Stomach (tissue), 4 donors: ENCODE measurements around the gene ARHGAP40.

Experiments
- EP300 ChIP-seq: sonication (generic); formaldehyde crosslinking; IDR thresholded peaks from one replicate; pipeline ENCODE4 v1.6.1; 2017; ENCODE audit warnings: antibody characterized with exemption
- POLR2A ChIP-seq, 4 donors: fragments of 450-650 bp; IDR thresholded peaks; one replicate each; pipeline ENCODE4 v1.6.1; 2016; ENCODE audit warnings: antibody characterized with exemption in 4 of 4, control low read depth in 2 of 4, mild to moderate bottlenecking in 1 of 4, moderate library complexity in 1 of 4
- POLR2AphosphoS5 ChIP-seq, 3 donors: sonication (generic); formaldehyde crosslinking; IDR thresholded peaks; one replicate each; pipeline ENCODE4 v1.6.1; 2016; ENCODE audit warnings: antibody characterized with exemption in 3 of 3
- TF ChIP-seq, protein P1 (sequence below), 7 experiments: fragments of 450-650 bp in 4 of 7; fragments of 200-600 bp in 3 of 7; sonication (generic) in 3 of 7; IDR thresholded peaks; one replicate each; pipeline ENCODE4 v1.5.1; 2016 to 2019; ENCODE audit warnings: antibody characterized with exemption in 7 of 7, control low read depth in 2 of 7, mild to moderate bottlenecking in 1 of 7

DNA sequence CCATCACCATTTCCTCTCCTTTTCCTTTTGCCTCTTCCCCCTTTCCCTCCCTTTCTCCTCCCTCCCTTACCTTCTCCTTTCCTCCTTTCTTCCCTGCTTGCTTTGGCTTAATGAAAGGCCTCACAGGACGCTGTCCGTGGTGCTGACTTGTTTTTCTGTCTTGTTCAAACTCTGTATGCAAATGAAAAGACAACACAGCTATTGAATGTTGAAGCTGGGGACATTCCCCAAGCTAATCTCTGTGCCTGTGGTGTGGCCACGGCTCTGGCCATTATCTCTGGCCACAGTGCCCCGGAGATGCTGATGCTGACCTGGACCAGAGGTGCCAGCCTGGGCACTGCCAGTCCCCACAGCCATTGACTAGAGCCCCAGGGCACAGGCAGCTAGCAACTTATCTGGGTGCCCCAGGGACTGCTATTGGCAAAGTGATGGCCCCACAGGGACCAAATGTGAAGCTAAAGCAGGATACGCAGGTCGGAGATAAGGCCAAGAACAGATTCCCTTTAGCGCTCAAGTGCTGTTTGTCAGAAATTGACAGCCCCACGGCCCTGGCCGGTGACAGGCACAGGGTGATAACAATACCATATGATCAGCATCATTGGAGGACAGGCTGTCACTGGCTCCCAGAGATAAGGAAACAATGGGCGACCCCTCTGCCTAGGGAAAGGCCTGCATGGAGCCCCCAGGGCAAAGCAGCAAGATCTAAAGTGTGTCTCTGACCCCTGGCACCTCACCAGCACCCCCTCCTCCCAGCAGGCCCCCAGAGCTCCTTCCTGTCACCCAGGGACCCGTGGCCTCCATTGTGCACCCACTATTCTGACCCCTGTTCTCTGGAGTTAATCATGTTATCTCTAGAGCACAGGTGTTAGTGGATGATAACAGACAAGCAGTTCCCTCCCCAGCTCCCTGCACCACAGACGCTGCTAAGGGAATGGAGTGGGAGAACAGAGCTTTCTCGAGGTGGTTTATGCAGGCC lies 91.1 kb downstream of the ARHGAP40 start:
- TF ChIP-seq POLR2A (IDR thresholded peaks at IDR 0.05): no peak
- TF ChIP-seq, protein P1, sequence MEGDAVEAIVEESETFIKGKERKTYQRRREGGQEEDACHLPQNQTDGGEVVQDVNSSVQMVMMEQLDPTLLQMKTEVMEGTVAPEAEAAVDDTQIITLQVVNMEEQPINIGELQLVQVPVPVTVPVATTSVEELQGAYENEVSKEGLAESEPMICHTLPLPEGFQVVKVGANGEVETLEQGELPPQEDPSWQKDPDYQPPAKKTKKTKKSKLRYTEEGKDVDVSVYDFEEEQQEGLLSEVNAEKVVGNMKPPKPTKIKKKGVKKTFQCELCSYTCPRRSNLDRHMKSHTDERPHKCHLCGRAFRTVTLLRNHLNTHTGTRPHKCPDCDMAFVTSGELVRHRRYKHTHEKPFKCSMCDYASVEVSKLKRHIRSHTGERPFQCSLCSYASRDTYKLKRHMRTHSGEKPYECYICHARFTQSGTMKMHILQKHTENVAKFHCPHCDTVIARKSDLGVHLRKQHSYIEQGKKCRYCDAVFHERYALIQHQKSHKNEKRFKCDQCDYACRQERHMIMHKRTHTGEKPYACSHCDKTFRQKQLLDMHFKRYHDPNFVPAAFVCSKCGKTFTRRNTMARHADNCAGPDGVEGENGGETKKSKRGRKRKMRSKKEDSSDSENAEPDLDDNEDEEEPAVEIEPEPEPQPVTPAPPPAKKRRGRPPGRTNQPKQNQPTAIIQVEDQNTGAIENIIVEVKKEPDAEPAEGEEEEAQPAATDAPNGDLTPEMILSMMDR (IDR thresholded peaks at IDR 0.05): no peak
- TF ChIP-seq POLR2AphosphoS5 (IDR thresholded peaks at IDR 0.05): no peak
- TF ChIP-seq EP300: no peak
